Measurements from ENCODE around the gene CTSF.
"Not testable (repeated sequence)": the region's sequence is repeated elsewhere in the genome, so short reads cannot be mapped to it uniquely, and the experiment has no call there.

Gene CTSF

GRCh38 chr11:66556086-66556485 lies 12.3 kb downstream of the CTSF start:
- DNase-seq = no peak

- no peak for DNase-seq
Measured at GRCh38 chr11:66555416-66555815, 13.0 kb downstream of the CTSF start.

- DNase-seq = no peak
Measured at GRCh38 chr11:66554602-66555001, 13.8 kb downstream of the CTSF start.

- DNase-seq = no peak
Measured at GRCh38 chr11:66550887-66551286, 17.5 kb downstream of the CTSF start.

GRCh38 chr11:66549696-66550095 lies 18.7 kb downstream of the CTSF start:
- no peak for DNase-seq

- no peak for DNase-seq
Measured at GRCh38 chr11:66548774-66549630, 19.4 kb downstream of the CTSF start.

GRCh38 chr11:66548041-66548440 lies 20.4 kb downstream of the CTSF start:
- no peak for DNase-seq

GRCh38 chr11:66547662-66548009 lies 20.8 kb downstream of the CTSF start:
- no peak for DNase-seq

GRCh38 chr11:66546966-66547661 lies 21.3 kb downstream of the CTSF start:
- DNase-seq = no peak

- no peak for DNase-seq
Measured at GRCh38 chr11:66546368-66546965, 21.9 kb downstream of the CTSF start, which contains the start of gene ACTN3. TSS of gene ACTN3 (plus strand) at chr11:66546903. CDS start at chr11:66546938, 35 bp downstream.

GRCh38 chr11:66545701-66546367 lies 22.6 kb downstream of the CTSF start, which contains the start of gene ZDHHC24:
TSS of gene ZDHHC24 (minus strand) at chr11:66546048. CDS start at chr11:66546003, 45 bp downstream.
- peak; percentile 69 for DNase-seq

- not testable (repeated sequence) for DNase-seq
Measured at GRCh38 chr11:66544952-66545351, 23.5 kb downstream of the CTSF start.

GRCh38 chr11:66543263-66544107 lies 24.9 kb downstream of the CTSF start:
- no peak for DNase-seq

- no peak for DNase-seq
Measured at GRCh38 chr11:66542362-66542761, 26.0 kb downstream of the CTSF start.

- no peak for DNase-seq
Measured at GRCh38 chr11:66541892-66542291, 26.5 kb downstream of the CTSF start.

- not testable (repeated sequence) for DNase-seq
Measured at GRCh38 chr11:66540598-66540997, 27.8 kb downstream of the CTSF start.

- no peak for DNase-seq
Measured at GRCh38 chr11:66539870-66540213, 28.6 kb downstream of the CTSF start.

GRCh38 chr11:66539170-66539869 lies 29.1 kb downstream of the CTSF start:
- no peak for DNase-seq

- no peak for DNase-seq
Measured at GRCh38 chr11:66532784-66533183, 35.6 kb downstream of the CTSF start.

GRCh38 chr11:66531841-66532240 lies 36.6 kb downstream of the CTSF start:
- no peak for DNase-seq

- DNase-seq = no peak
Measured at GRCh38 chr11:66530927-66531709, 37.3 kb downstream of the CTSF start.
